Measurements from ENCODE around the gene FANCD2.
A peak's percentile ranks its signal among the peaks of the same experiment; 100 is the strongest.
"Not testable (repeated sequence)": the region's sequence is repeated elsewhere in the genome, so short reads cannot be mapped to it uniquely, and the experiment has no call there.

The FANCD2 gene

GRCh38 chr3:10055097-10055496 is 28.9 kb downstream of the FANCD2 start:
- no peak overlapping the region for H3K27ac ChIP-seq (ENCODE audit: poor library complexity, severe bottlenecking)
- H3K27me3 ChIP-seq (ENCODE audit: insufficient read depth, poor library complexity, severe bottlenecking), result no peaks in the 10 kb centered on the region
- no peaks in the 10 kb centered on the region for H3K9me3 ChIP-seq (ENCODE audit: severe bottlenecking)
- ATAC-seq (ENCODE audit: low read depth) (no peak), DNase-seq (ENCODE audit: low spot score) (no peak)
- no peaks in the 10 kb centered on the region for H3K4me1 ChIP-seq (ENCODE audit: insufficient read depth, poor library complexity, severe bottlenecking)
- no peak overlapping the region for H3K4me3 ChIP-seq (ENCODE audit: severe bottlenecking)
- peaks cover 60% of the 10 kb centered on the region for H3K36me3 ChIP-seq (ENCODE audit: low read depth)
- TF ChIP-seq, protein P1, sequence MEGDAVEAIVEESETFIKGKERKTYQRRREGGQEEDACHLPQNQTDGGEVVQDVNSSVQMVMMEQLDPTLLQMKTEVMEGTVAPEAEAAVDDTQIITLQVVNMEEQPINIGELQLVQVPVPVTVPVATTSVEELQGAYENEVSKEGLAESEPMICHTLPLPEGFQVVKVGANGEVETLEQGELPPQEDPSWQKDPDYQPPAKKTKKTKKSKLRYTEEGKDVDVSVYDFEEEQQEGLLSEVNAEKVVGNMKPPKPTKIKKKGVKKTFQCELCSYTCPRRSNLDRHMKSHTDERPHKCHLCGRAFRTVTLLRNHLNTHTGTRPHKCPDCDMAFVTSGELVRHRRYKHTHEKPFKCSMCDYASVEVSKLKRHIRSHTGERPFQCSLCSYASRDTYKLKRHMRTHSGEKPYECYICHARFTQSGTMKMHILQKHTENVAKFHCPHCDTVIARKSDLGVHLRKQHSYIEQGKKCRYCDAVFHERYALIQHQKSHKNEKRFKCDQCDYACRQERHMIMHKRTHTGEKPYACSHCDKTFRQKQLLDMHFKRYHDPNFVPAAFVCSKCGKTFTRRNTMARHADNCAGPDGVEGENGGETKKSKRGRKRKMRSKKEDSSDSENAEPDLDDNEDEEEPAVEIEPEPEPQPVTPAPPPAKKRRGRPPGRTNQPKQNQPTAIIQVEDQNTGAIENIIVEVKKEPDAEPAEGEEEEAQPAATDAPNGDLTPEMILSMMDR (IDR thresholded peaks at IDR 0.05; ENCODE audit: poor library complexity, severe bottlenecking), result no peak

DNA sequence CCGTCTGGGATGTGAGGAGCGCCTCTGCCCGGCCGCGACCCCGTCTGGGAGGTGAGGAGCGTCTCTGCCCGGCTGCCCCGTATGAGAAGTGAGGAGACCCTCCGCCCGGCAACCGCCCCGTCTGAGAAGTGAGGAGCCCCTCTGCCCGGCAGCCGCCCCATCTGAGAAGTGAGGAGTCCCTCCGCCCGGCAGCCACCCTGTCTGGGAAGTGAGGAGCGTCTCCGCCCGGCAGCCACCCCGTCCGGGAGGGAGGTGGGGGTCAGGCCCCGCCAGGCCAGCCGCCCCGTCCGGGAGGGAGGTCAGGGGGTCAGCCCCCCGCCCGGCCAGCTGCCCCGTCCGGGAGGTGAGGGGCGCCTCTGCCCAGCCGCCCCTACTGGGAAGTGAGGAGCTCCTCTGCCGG is 43.8 kb downstream of the FANCD2 start:
- not testable (repeated sequence) for H3K4me3 ChIP-seq (ENCODE audit: severe bottlenecking); ATAC-seq (ENCODE audit: low read depth); H3K9me3 ChIP-seq (ENCODE audit: severe bottlenecking); H3K4me1 ChIP-seq (ENCODE audit: insufficient read depth, poor library complexity, severe bottlenecking); DNase-seq (ENCODE audit: low spot score); H3K27me3 ChIP-seq (ENCODE audit: insufficient read depth, poor library complexity, severe bottlenecking); H3K27ac ChIP-seq (ENCODE audit: poor library complexity, severe bottlenecking)
- peaks cover 59% of the 10 kb centered on the region for H3K36me3 ChIP-seq (ENCODE audit: low read depth)

GRCh38 chr3:10074666-10075065 is 48.4 kb downstream of the FANCD2 start:
- no peak for DNase-seq (ENCODE audit: low spot score)
- ATAC-seq (ENCODE audit: low read depth), result no peak
- TF ChIP-seq, protein P1 (IDR thresholded peaks at IDR 0.05; ENCODE audit: poor library complexity, severe bottlenecking), result no peak
- Histone ChIP-seq H3K4me1 (ENCODE audit: insufficient read depth, poor library complexity, severe bottlenecking) (no peaks in the 10 kb centered on the region), H3K27me3 (ENCODE audit: insufficient read depth, poor library complexity, severe bottlenecking) (no peaks in the 10 kb centered on the region), H3K27ac (ENCODE audit: poor library complexity, severe bottlenecking) (no peak overlapping the region), H3K9me3 (ENCODE audit: severe bottlenecking) (no peaks in the 10 kb centered on the region), H3K36me3 (ENCODE audit: low read depth) (peaks cover 67% of the 10 kb centered on the region), H3K4me3 (ENCODE audit: severe bottlenecking) (no peak overlapping the region)

DNA sequence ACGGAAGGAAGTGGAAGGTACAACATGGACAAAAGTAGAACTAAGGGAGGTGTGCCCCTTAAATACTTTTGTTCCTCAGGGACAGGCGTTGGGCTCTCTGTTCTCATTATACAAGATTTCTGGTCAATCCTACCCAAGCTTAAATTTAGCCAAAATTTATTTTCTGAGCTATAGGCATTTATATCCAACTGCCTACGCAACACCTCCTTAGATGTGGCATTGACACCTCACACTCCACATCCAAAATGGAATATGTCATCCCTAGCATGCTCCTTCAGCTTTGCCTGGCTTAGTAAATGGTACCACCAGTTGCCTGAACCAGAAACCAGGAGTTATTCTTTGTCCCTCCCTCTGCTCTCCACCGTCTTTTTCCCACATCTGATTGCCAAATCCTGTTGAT is 55.6 kb downstream of the FANCD2 start:
- Histone ChIP-seq H3K4me1 (ENCODE audit: insufficient read depth, poor library complexity, severe bottlenecking) (no peaks in the 10 kb centered on the region), H3K4me3 (ENCODE audit: severe bottlenecking) (no peak overlapping the region), H3K27ac (ENCODE audit: poor library complexity, severe bottlenecking) (no peak overlapping the region), H3K9me3 (ENCODE audit: severe bottlenecking) (no peaks in the 10 kb centered on the region), H3K36me3 (ENCODE audit: low read depth) (peaks cover 87% of the 10 kb centered on the region), H3K27me3 (ENCODE audit: insufficient read depth, poor library complexity, severe bottlenecking) (no peaks in the 10 kb centered on the region)
- DNase-seq (ENCODE audit: low spot score) (no peak), ATAC-seq (ENCODE audit: low read depth) (no peak)
- TF ChIP-seq, protein P1 (IDR thresholded peaks at IDR 0.05; ENCODE audit: poor library complexity, severe bottlenecking), result no peak

- peaks cover 84% of the 10 kb centered on the region for H3K36me3 ChIP-seq (ENCODE audit: low read depth)
Measured at GRCh38 chr3:10085738-10086137, 59.5 kb downstream of the FANCD2 start.

More at GRCh38 chr3:10085738-10086137, 59.5 kb downstream of the FANCD2 start:
- TF ChIP-seq, protein P1 (IDR thresholded peaks at IDR 0.05; ENCODE audit: poor library complexity, severe bottlenecking), result no peak
- H3K27ac ChIP-seq (ENCODE audit: poor library complexity, severe bottlenecking), result no peak overlapping the region
- ATAC-seq (ENCODE audit: low read depth), result 0 out of 3 replicates have a peak, but pooled peaks have one; percentile 38
- H3K27me3 ChIP-seq (ENCODE audit: insufficient read depth, poor library complexity, severe bottlenecking), result no peaks in the 10 kb centered on the region
- no peaks in the 10 kb centered on the region for H3K9me3 ChIP-seq (ENCODE audit: severe bottlenecking)
- peaks cover 4% of the 10 kb centered on the region for H3K4me1 ChIP-seq (ENCODE audit: insufficient read depth, poor library complexity, severe bottlenecking)
- H3K4me3 ChIP-seq (ENCODE audit: severe bottlenecking), result no peak overlapping the region
- DNase-seq (ENCODE audit: low spot score), result no peak
